Left colon (tissue), 2 donors: Measurements from ENCODE around the gene KANK3. TPM values are rescaled to one million over a fixed set of nuclear protein-coding genes. Genes with fewer than 3 reads are reported as not detected.
"Not testable (repeated sequence)": the region's sequence is repeated elsewhere in the genome, so short reads cannot be mapped to it uniquely, and the experiment has no call there.

ENCODE experiments used
- ATAC-seq: fragments of 200-7000 bp; cut with Tn5 transposase; one replicate; pipeline ENCODE4 v1.9.1; 2020; ENCODE audit warnings: mild to moderate bottlenecking, moderate library complexity
- DNase-seq, 2 donors: peaks; one replicate each; pipeline ENCODE4 v3.0.0-alpha.2; 2020
- intact Hi-C, 2 donors: fragments of 100-400 bp; cut with DNase I in 1 of 2; cut with micrococcal nuclease in 1 of 2; formaldehyde crosslinking; loops; one replicate each; pipeline versions ENCODE4 v1.11.2 to v1.14.0; 2022; cut with DNase I, micrococcal nuclease
- total RNA-seq, 2 donors: library from RNA; stranded (reverse); fragmentation: NEBNext Ultra II Directional; extraction: Animal tissue kit (Norgen Biotek cat#: 25700); gene quantifications; one replicate each; pipeline ENCODE4 v1.2.1, GENCODE V29; 2021
- donor health status: DM: no; HTN: no; CAD: no.
- donor health status: DM: yes; HTN: yes; CAD: no.

The KANK3 gene
- total RNA-seq, 2 donors from 2014 or later, result 2.4 to 2.6 TPM

GRCh38 chr19:8324186-8325050, 18.6 kb downstream of the KANK3 start:
- intact Hi-C loops, result no loop called here
- DNase-seq (no peak), ATAC-seq (no peak)

DNA sequence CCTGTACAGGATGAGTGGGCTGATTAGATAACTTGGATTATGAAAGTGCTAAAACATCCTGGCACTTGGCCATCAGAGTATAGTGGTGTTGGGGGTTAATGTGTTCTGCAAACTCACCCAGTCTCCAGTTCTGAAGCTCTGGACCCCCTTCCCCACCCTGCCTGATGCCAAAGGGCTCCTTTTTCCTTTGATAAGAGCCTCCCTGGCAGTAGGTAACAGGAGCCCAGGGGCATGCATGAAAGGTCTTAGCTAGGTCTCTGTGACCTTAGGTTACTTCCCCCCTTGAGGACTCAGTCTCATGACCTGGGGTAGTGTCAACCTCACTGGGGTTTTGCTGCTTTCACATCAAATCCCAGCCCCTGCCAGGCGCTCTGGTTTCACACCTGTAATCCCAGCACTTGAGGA, 19.3 kb downstream of the KANK3 start:
- no peak for ATAC-seq
- intact Hi-C loops, result no loop called here

DNA sequence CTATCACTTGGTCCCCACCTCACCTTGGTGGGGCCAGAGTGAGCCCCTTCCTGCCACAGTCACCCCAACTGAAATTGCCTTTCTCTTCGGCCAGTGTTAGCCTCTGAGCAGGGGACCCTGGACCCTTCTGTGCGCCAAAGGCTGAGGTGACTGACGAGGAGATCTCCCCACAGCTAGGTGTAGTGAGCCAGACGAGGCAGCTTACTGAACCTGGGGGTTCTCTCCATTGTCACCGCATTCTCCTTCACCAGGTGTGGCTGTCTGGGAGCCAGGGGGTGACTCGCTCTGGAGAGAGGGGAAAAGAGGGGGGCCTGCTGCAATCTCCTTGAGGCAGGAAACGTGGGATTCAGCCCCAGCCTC, 20.4 kb downstream of the KANK3 start:
- ATAC-seq (no peak), DNase-seq (no peak)
- intact Hi-C loops, result no loop called here

More for the DNA sequence above, 19.3 kb downstream of the KANK3 start:
- DNase-seq, result no peak

DNA sequence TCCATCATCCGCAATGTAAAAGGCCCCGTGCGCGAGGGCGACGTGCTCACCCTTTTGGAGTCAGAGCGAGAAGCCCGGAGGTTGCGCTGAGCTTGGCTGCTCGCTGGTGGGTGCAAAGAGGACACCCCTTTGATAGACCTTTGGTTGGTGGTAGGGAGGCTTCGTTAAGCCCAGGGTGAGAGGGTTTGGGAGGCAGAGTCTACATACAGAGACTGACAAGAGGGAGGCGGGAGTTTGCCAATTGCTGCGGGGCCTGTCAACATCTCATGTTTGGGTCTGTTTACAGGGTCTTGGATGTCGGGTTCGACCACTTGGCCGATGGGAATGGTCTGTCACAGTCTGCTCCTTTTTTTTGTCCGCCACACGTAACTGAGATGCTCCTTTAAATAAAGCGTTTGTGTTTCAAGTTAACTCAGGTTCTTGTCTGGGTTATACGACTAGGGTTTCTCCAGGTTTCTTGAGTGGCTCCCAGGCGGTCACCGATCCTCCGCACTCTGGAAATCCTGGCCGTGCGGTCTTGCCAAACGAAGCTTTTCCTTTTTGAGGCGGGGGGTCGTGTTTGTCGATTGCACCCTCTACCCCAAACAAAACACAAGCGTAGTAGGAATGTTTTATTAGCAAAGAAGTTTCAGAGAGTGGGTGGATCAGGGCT, 20.9 kb downstream of the KANK3 start:
- no peak for DNase-seq
- no peak for ATAC-seq
- intact Hi-C loops, result no loop called here

DNA sequence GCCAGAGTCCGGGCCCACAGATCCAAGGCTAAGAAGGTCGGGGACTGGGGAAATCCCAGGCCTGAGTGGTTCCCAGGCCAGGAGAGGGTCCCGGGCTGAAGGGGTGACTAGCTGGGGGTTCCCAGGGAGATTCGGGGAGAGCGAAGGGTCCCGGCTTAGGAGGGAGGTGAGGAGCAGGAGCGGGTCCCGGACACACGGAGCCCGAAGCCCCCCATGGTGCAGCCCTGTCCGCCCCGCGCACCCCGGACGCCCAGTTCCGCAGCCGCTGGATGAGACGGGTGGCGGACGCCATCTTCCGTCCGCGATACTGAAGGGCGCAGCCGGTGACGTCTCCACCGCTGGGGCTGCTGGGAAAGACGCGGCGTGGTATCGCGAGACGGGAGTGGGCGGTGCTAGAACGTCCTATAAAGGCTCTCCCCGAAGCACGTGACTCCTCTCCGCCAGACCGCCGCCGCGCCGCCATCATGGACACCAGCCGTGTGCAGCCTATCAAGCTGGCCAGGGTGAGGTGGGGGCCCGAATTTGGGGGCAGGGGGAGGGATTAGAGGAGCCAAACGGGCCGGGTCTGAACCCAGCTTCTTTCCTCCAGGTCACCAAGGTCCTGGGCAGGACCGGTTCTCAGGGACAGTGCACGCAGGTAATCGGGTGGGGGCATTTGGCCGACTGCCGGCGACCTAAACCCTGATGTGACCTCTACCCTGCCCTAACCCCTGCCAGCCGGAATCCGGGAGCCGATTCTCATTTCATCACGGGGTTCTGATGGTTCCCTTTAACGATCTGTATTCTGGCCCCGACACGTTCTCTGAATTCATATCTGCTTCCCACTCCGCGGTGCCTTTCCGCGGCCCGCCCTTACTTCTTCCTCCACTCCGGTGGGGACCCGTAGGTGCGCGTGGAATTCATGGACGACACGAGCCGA, 21.7 kb downstream of the KANK3 start, which contains the start of the genes NDUFA7 and RPS28:
NDUFA7 (minus strand) TSS at position 309 of the 919 bp plus-strand sequence; CDS start at position 292, 17 bp downstream.
RPS28 (plus strand) TSS at position 430 of the 919 bp plus-strand sequence; CDS start at position 465, 35 bp downstream.
- DNase-seq, result peak; percentile 96 to 99
- ATAC-seq, result peak; percentile 92
- intact Hi-C loops, result no loop called here

DNA sequence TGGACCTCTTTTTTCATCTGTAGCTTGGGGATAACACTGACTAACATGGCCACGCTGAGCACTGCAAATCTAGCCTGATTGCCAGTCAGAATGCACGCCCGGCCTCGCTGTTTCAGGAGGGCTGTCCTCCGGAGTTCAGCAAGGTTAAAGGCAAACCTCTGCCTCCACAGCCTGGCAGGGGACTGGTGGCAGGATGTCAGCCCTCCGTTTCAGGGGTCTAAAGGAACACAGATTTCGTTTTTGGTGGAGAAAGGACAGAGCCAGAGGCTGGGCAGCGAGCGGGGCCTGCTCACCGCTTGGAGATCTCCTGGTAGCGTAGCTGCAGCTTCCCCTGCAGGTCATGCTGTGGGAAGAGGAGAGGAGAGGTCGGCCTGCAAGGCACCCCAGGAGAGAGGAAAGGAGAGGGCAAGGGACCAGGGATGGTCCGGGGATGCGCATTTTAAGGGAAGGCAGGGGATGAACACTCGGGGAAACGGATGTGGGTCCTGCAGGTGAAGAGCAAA, 22.4 kb downstream of the KANK3 start:
- intact Hi-C loops, result no loop called here
- DNase-seq, result peak in 1 of 2 donors; percentile 44
- peak; percentile 35 for ATAC-seq

- DNase-seq (no peak), ATAC-seq (no peak)
- intact Hi-C loops, result no loop called here
These were observed 23.1 kb downstream of the KANK3 start for GRCh38 chr19:8319807-8320520.

- DNase-seq, intact Hi-C loops, ATAC-seq: not testable (repeated sequence)
These were observed 24.2 kb downstream of the KANK3 start for GRCh38 chr19:8318835-8319234.

GRCh38 chr19:8316351-8317125, 26.5 kb downstream of the KANK3 start:
- DNase-seq (no peak), ATAC-seq (no peak)
- intact Hi-C loops, result no loop called here

- intact Hi-C loops, DNase-seq, ATAC-seq: not testable (repeated sequence)
These were observed 28.0 kb downstream of the KANK3 start for GRCh38 chr19:8314981-8315640.

DNA sequence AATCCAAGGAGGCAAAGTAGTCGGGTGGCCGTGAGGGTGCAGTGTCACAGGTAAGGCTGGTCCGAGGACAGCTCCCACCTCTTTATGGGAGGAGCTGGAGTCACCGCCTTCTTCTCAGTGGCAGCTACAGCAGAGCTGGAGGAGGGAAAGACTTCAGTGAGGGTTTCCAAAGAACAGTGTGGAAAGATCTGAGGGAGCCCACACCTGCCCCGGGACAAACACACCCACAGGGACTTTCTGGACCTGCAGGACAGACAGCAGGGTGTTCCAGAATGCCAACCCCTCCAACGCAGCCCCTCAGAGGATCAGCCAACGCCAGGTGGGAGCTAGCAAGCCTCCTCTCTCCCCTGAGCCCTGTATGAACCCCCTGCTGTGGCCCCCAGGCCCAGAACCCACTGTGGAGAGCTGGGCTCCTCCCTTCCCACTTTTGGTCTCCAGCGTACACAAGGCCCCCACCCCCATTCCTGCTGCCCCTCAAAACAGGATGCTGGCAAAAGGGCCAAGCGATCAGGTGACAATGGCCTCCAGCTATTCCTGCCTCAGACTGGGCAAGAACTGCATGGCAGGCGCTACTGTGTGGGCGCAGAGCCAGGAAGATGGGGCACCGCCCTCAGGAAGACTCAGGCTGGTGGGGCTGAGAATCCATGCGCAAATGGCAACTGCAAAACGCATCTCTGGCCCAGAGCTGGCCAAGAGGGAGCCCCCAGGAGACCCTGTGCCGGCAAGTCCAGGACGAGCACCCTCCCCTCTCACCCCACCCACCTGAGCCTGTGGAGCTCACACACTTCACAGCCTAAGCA, 31.4 kb downstream of the KANK3 start:
- intact Hi-C loops, result no loop called here
- DNase-seq (peak; percentile 53 to 79), ATAC-seq (peak; percentile 46)

- DNase-seq (peak; percentile 4 to 8), ATAC-seq (no peak)
- intact Hi-C loops, result no loop called here
These were observed 32.6 kb downstream of the KANK3 start for GRCh38 chr19:8310342-8311055.

DNA sequence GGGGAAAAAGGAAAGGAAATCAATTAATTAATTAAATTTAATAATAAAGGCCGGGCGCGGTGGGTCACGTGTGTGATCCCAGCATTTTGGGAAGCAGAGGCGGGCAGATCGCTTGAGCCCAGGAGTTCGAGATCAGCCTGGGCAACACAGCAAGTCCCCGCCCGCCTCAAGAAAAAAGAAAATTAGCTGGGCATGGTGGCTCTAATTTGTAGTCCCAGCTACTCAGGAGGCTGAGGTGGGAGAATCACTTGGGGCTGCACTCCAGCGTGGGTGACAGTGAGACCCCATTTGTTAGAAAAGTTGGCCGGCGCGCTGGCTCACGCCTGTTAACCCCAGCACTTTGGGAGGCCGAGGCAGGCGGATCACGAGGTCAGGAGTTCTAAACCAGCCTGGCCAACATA, 34.2 kb downstream of the KANK3 start:
- DNase-seq, result peak in 1 of 2 donors; percentile 28
- intact Hi-C loops, result no loop called here
- no peak for ATAC-seq

GRCh38 chr19:8307965-8308866, 34.8 kb downstream of the KANK3 start, which contains the start of gene CD320:
Gene CD320 (minus strand): TSS chr19:8308358. CDS start chr19:8308290, 68 bp downstream.
- DNase-seq, result peak; percentile 87 to 95
- intact Hi-C loops, result no loop called here
- ATAC-seq, result peak; percentile 79
